CD4-positive, alpha-beta T cell treated with Interleukin-15 for 4 hours (primary cell): ENCODE results near the gene PEX26.
"Not testable (repeated sequence)": the region's sequence is repeated elsewhere in the genome, so short reads cannot be mapped to it uniquely, and the experiment has no call there.

Experiments used
- DNase-seq: peaks from one replicate; pipeline ENCODE4 v3.0.0-alpha.2; 2020; ENCODE audit warnings: low spot score

Gene PEX26

GRCh38 chr22:18056807-18057474, 20.8 kb upstream of the PEX26 start:
- no peak for DNase-seq

- DNase-seq = no peak
Observed at GRCh38 chr22:18057568-18058209, 20.1 kb upstream of the PEX26 start.

GRCh38 chr22:18058371-18059093, 19.3 kb upstream of the PEX26 start:
- no peak for DNase-seq

GRCh38 chr22:18059094-18059417, 18.7 kb upstream of the PEX26 start:
- DNase-seq = no peak

GRCh38 chr22:18059473-18059872, 18.3 kb upstream of the PEX26 start:
- DNase-seq = no peak

- DNase-seq = no peak
Observed at GRCh38 chr22:18059991-18060390, 17.8 kb upstream of the PEX26 start.

- no peak for DNase-seq
Observed at GRCh38 chr22:18060646-18061620, 16.9 kb upstream of the PEX26 start.

GRCh38 chr22:18062421-18062820, 15.4 kb upstream of the PEX26 start:
- DNase-seq = no peak

GRCh38 chr22:18063306-18063705, 14.5 kb upstream of the PEX26 start:
- no peak for DNase-seq

- not testable (repeated sequence) for DNase-seq
Observed at GRCh38 chr22:18063715-18064114, 14.1 kb upstream of the PEX26 start.

- no peak for DNase-seq
Observed at GRCh38 chr22:18064636-18065035, 13.2 kb upstream of the PEX26 start.

- no peak for DNase-seq
Observed at GRCh38 chr22:18065256-18065655, 12.5 kb upstream of the PEX26 start.

GRCh38 chr22:18066181-18066859, 11.5 kb upstream of the PEX26 start:
- no peak for DNase-seq

- DNase-seq = no peak
Observed at GRCh38 chr22:18067121-18067520, 10.7 kb upstream of the PEX26 start.

GRCh38 chr22:18067548-18068341, 10.0 kb upstream of the PEX26 start:
- no peak for DNase-seq

- no peak for DNase-seq
Observed at GRCh38 chr22:18068381-18068988, 9.3 kb upstream of the PEX26 start.

GRCh38 chr22:18069041-18069440, 8.7 kb upstream of the PEX26 start:
- no peak for DNase-seq

GRCh38 chr22:18070041-18070440, 7.7 kb upstream of the PEX26 start:
- no peak for DNase-seq

- DNase-seq = no peak
Observed at GRCh38 chr22:18070556-18071306, 7.1 kb upstream of the PEX26 start.
